Loucy (cell line): ENCODE measurements around the gene ACTL8.

Experiments used
- EZH2phosphoT487 ChIP-seq: fragments of 200-600 bp; IDR thresholded peaks from 2 replicates; pipeline ENCODE4 v1.6.1; 2018; ENCODE audit warnings: antibody characterized with exemption, mild to moderate bottlenecking, moderate library complexity, borderline replicate concordance
- TF ChIP-seq, protein P1 (sequence below): fragments of 200-600 bp; sonication (generic); conservative IDR thresholded peaks from 2 replicates; pipeline ENCODE4 v1.5.1; 2014; ENCODE audit warnings: mild to moderate bottlenecking, antibody characterized with exemption, low read length

DNA sequence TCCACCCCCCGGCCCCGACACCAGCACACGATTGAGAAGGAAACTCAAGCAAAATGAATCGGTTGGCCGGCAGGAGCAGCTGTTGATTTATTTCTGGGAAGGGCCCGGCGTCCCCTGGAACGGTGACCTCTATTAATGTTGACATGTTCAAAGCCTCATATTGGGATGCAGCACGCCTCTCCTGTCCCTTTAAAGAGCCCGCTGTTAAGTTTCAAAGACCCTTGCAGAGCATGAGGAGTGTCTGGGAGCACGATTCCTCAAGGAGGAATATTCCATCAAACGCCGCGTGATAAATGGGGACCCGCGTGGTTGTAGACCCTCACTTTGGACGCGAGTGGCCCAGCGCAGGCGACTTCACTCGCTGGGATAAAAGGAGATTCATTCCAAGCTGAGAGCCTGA lies 21.5 kb upstream of the ACTL8 start:
- TF ChIP-seq, protein P1, sequence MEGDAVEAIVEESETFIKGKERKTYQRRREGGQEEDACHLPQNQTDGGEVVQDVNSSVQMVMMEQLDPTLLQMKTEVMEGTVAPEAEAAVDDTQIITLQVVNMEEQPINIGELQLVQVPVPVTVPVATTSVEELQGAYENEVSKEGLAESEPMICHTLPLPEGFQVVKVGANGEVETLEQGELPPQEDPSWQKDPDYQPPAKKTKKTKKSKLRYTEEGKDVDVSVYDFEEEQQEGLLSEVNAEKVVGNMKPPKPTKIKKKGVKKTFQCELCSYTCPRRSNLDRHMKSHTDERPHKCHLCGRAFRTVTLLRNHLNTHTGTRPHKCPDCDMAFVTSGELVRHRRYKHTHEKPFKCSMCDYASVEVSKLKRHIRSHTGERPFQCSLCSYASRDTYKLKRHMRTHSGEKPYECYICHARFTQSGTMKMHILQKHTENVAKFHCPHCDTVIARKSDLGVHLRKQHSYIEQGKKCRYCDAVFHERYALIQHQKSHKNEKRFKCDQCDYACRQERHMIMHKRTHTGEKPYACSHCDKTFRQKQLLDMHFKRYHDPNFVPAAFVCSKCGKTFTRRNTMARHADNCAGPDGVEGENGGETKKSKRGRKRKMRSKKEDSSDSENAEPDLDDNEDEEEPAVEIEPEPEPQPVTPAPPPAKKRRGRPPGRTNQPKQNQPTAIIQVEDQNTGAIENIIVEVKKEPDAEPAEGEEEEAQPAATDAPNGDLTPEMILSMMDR: no peak
- TF ChIP-seq EZH2phosphoT487: no peak
